GM23338 (cell line): Measurements from ENCODE around the gene LNX1. TPM values are rescaled to one million over a fixed set of nuclear protein-coding genes. Genes with fewer than 3 reads are reported as not detected.

ENCODE experiments used
- ATAC-seq: fragments of 200-7000 bp; cut with Tn5 transposase; 3 replicates; pipeline ENCODE4 v1.9.1; 2020
- DNase-seq: peaks from one replicate; pipeline ENCODE4 v3.0.0-alpha.2; 2015; ENCODE audit warnings: low spot score
- H2AFZ ChIP-seq: fragments of 200-600 bp; sonication (generic); 2 replicates; pipeline ENCODE4 v1.8.0; 2016; ENCODE audit warnings: antibody characterized with exemption, mild to moderate bottlenecking, moderate library complexity
- H3F3A ChIP-seq: fragments of 200-600 bp; sonication (generic); replicated peaks from 2 replicates; pipeline ENCODE4 v1.8.0; 2017; ENCODE audit warnings: antibody characterized with exemption, mixed run types, low read depth
- H3K27ac ChIP-seq: fragments of 200-600 bp; sonication (generic); 2 replicates; pipeline ENCODE4 v1.6.1; 2016; ENCODE audit warnings: low read depth
- H3K27me3 ChIP-seq: fragments of 200-600 bp; sonication (generic); 2 replicates; pipeline ENCODE4 v1.8.0; 2016; ENCODE audit warnings: mild to moderate bottlenecking, mixed run types, moderate library complexity; ENCODE audit not compliant: insufficient read depth
- H3K36me3 ChIP-seq: fragments of 200-600 bp; sonication (generic); 2 replicates; pipeline ENCODE4 v1.8.0; 2016; ENCODE audit warnings: mild to moderate bottlenecking; ENCODE audit not compliant: insufficient read depth
- H3K4me1 ChIP-seq: fragments of 200-600 bp; sonication (generic); 2 replicates; pipeline ENCODE4 v1.8.0; 2016; ENCODE audit warnings: mild to moderate bottlenecking, moderate library complexity; ENCODE audit not compliant: insufficient read depth
- H3K4me2 ChIP-seq: fragments of 200-600 bp; sonication (generic); 2 replicates; pipeline ENCODE4 v1.7.1; 2017; ENCODE audit warnings: mixed run types
- H3K4me3 ChIP-seq: fragments of 200-600 bp; sonication (generic); 2 replicates; pipeline ENCODE4 v1.6.1; 2016; ENCODE audit warnings: mixed run types
- H3K79me2 ChIP-seq: fragments of 200-600 bp; sonication (generic); replicated peaks from 2 replicates; pipeline ENCODE4 v1.8.0; 2017; ENCODE audit warnings: mild to moderate bottlenecking; ENCODE audit not compliant: insufficient read depth
- H3K9me2 ChIP-seq: fragments of 200-600 bp; sonication (generic); 2 replicates; pipeline ENCODE4 v1.8.0; 2017; ENCODE audit not compliant: insufficient read depth
- H4K20me1 ChIP-seq: fragments of 200-600 bp; sonication (generic); replicated peaks from 2 replicates; pipeline ENCODE4 v1.8.0; 2017; ENCODE audit warnings: mild to moderate bottlenecking; ENCODE audit not compliant: insufficient read depth
- H3K27ac Mint-ChIP-seq: 2 replicates; pipeline ENCODE4 v1.8.0; 2020; ENCODE audit warnings: inconsistent platforms, mild to moderate bottlenecking, moderate library complexity, mixed read lengths
- H3K27me3 Mint-ChIP-seq: 3 replicates; pipeline ENCODE4 v1.8.0; 2022; ENCODE audit warnings: low read depth, mild to moderate bottlenecking, moderate library complexity, mixed read lengths, inconsistent platforms; ENCODE audit not compliant: insufficient read depth, poor library complexity
- H3K36me3 Mint-ChIP-seq: 3 replicates; pipeline ENCODE4 v1.8.0; 2021; ENCODE audit warnings: low read depth, mild to moderate bottlenecking, inconsistent platforms, moderate library complexity, mixed read lengths
- H3K4me1 Mint-ChIP-seq: 3 replicates; pipeline ENCODE4 v1.8.0; 2020; ENCODE audit warnings: mild to moderate bottlenecking, inconsistent platforms, mixed read lengths
- H3K4me3 Mint-ChIP-seq: 3 replicates; pipeline ENCODE4 v1.8.0; 2021; ENCODE audit warnings: moderate library complexity, mild to moderate bottlenecking, inconsistent platforms, mixed read lengths
- H3K9me3 Mint-ChIP-seq: 3 replicates; pipeline ENCODE4 v1.8.0; 2020; ENCODE audit warnings: moderate library complexity, mild to moderate bottlenecking, inconsistent platforms, mixed read lengths
- CREB1 ChIP-seq: fragments of 250-450 bp; sonication (Bioruptor Pico); IDR thresholded peaks from 2 replicates; pipeline ENCODE4 v1.5.0; 2020; ENCODE audit warnings: low read depth, mild to moderate bottlenecking, moderate library complexity
- CTCF ChIP-seq, 2 experiments: fragments of 200-600 bp in 1 of 2; sonication (generic) in 1 of 2; conservative IDR thresholded peaks; 2 replicates each; pipeline versions ENCODE4 v1.5.1 to v1.6.1; 2016 to 2017; ENCODE audit warnings: antibody characterized with exemption in 2 of 2, low read depth in 2 of 2, mild to moderate bottlenecking in 2 of 2, moderate library complexity in 1 of 2
- ETS1 ChIP-seq: IDR thresholded peaks from 2 replicates; pipeline ENCODE4 v1.6.1; 2016; ENCODE audit warnings: antibody characterized with exemption
- EZH2 ChIP-seq: fragments of 200-600 bp; sonication (generic); IDR thresholded peaks from one replicate; pipeline ENCODE4 v1.8.0; 2017; ENCODE audit warnings: antibody characterized with exemption, mild to moderate bottlenecking, low read depth; ENCODE audit not compliant: unreplicated experiment
- EZH2phosphoT487 ChIP-seq: fragments of 200-600 bp; sonication (generic); IDR thresholded peaks from one replicate; pipeline ENCODE4 v1.8.1; 2018; ENCODE audit warnings: antibody characterized with exemption; ENCODE audit not compliant: unreplicated experiment
- JUNB ChIP-seq: IDR thresholded peaks from one replicate; pipeline ENCODE4 v1.6.1; 2016; ENCODE audit warnings: antibody characterized with exemption; ENCODE audit not compliant: unreplicated experiment
- NANOG ChIP-seq: IDR thresholded peaks from 2 replicates; pipeline ENCODE4 v1.6.1; 2016; ENCODE audit warnings: antibody characterized with exemption, borderline replicate concordance
- POLR2AphosphoS5 ChIP-seq: IDR thresholded peaks from 2 replicates; pipeline ENCODE4 v1.6.1; 2016; ENCODE audit warnings: antibody characterized with exemption, low read depth
- STAT1 ChIP-seq: IDR thresholded peaks from one replicate; pipeline ENCODE4 v1.6.1; 2016; ENCODE audit warnings: antibody characterized with exemption; ENCODE audit not compliant: unreplicated experiment
- ZNF114 ChIP-seq: fragments of 250-450 bp; sonication (Bioruptor Pico); IDR thresholded peaks from 2 replicates; pipeline ENCODE4 v1.5.0; 2020; ENCODE audit warnings: mild to moderate bottlenecking, moderate library complexity
- ZNF331 ChIP-seq: fragments of 250-450 bp; sonication (Bioruptor Pico); IDR thresholded peaks from 2 replicates; pipeline ENCODE4 v1.5.0; 2020; ENCODE audit warnings: low read depth, mild to moderate bottlenecking, moderate library complexity
- polyA plus RNA-seq: library from polyadenylated mRNA; unstranded; fragments of >200 nt; fragmentation: Nextera tagmentation; extraction: Ambion mirVana; gene quantifications from 2 replicates; pipeline ENCODE4 v1.2.1, GENCODE V29; 2016
- total RNA-seq: library from RNA; depleted of rRNA; stranded (reverse); fragments of >200 nt; shearing (Covaris generic); gene quantifications from 2 replicates; pipeline ENCODE4 v1.2.3, GENCODE V29; 2014
- TF ChIP-seq, protein P1 (sequence below): fragments of 250-450 bp; sonication (Bioruptor Pico); IDR thresholded peaks from 2 replicates; pipeline ENCODE4 v1.5.0; 2020; ENCODE audit warnings: mild to moderate bottlenecking, moderate library complexity
- TF ChIP-seq, protein P2 (sequence below): IDR thresholded peaks from one replicate; pipeline ENCODE4 v1.6.1; 2018; ENCODE audit warnings: antibody characterized with exemption; ENCODE audit not compliant: unreplicated experiment

LNX1 gene
- total and polyA plus RNA-seq, 2 experiments from 2014 or later = 5.4 to 6.4 TPM

GRCh38 chr4:53455766-53456165 lies 135.5 kb downstream of the LNX1 start:
- H3K36me3 Mint-ChIP-seq = peaks cover 54% of the 10 kb centered on the region
- Histone ChIP-seq H3K4me1 (no peaks in the 10 kb centered on the region; the same call in 1 of the 2 replicates), H3F3A (no peaks in the 10 kb centered on the region), H3K9me2 (no peaks in the 10 kb centered on the region), H3K27me3 (no peaks in the 10 kb centered on the region), H3K79me2 (peaks cover 4% of the 10 kb centered on the region; the same call in 1 of the 2 replicates), H3K4me2 (no peak overlapping the region), H2AFZ (no peak overlapping the region), H3K4me3 (no peak overlapping the region), H3K36me3 (peaks cover 5% of the 10 kb centered on the region; the same call in 1 of the 2 replicates), H3K27ac (no peak overlapping the region), H4K20me1 (no peaks in the 10 kb centered on the region)
- TF ChIP-seq JUNB (no peak), CREB1 (CRISPR knock-in tag) (no peak), ZNF331 (CRISPR knock-in tag) (no peak), EZH2phosphoT487 (no peak), NANOG (no peak), ZNF114 (CRISPR knock-in tag) (no peak), ETS1 (no peak), POLR2AphosphoS5 (no peak), EZH2 (no peak), CTCF (conservative IDR thresholded peaks at IDR 0.05; ENCODE audit: low read depth in 2 of 2) (no peak), STAT1 (no peak)
- TF ChIP-seq, protein P1, sequence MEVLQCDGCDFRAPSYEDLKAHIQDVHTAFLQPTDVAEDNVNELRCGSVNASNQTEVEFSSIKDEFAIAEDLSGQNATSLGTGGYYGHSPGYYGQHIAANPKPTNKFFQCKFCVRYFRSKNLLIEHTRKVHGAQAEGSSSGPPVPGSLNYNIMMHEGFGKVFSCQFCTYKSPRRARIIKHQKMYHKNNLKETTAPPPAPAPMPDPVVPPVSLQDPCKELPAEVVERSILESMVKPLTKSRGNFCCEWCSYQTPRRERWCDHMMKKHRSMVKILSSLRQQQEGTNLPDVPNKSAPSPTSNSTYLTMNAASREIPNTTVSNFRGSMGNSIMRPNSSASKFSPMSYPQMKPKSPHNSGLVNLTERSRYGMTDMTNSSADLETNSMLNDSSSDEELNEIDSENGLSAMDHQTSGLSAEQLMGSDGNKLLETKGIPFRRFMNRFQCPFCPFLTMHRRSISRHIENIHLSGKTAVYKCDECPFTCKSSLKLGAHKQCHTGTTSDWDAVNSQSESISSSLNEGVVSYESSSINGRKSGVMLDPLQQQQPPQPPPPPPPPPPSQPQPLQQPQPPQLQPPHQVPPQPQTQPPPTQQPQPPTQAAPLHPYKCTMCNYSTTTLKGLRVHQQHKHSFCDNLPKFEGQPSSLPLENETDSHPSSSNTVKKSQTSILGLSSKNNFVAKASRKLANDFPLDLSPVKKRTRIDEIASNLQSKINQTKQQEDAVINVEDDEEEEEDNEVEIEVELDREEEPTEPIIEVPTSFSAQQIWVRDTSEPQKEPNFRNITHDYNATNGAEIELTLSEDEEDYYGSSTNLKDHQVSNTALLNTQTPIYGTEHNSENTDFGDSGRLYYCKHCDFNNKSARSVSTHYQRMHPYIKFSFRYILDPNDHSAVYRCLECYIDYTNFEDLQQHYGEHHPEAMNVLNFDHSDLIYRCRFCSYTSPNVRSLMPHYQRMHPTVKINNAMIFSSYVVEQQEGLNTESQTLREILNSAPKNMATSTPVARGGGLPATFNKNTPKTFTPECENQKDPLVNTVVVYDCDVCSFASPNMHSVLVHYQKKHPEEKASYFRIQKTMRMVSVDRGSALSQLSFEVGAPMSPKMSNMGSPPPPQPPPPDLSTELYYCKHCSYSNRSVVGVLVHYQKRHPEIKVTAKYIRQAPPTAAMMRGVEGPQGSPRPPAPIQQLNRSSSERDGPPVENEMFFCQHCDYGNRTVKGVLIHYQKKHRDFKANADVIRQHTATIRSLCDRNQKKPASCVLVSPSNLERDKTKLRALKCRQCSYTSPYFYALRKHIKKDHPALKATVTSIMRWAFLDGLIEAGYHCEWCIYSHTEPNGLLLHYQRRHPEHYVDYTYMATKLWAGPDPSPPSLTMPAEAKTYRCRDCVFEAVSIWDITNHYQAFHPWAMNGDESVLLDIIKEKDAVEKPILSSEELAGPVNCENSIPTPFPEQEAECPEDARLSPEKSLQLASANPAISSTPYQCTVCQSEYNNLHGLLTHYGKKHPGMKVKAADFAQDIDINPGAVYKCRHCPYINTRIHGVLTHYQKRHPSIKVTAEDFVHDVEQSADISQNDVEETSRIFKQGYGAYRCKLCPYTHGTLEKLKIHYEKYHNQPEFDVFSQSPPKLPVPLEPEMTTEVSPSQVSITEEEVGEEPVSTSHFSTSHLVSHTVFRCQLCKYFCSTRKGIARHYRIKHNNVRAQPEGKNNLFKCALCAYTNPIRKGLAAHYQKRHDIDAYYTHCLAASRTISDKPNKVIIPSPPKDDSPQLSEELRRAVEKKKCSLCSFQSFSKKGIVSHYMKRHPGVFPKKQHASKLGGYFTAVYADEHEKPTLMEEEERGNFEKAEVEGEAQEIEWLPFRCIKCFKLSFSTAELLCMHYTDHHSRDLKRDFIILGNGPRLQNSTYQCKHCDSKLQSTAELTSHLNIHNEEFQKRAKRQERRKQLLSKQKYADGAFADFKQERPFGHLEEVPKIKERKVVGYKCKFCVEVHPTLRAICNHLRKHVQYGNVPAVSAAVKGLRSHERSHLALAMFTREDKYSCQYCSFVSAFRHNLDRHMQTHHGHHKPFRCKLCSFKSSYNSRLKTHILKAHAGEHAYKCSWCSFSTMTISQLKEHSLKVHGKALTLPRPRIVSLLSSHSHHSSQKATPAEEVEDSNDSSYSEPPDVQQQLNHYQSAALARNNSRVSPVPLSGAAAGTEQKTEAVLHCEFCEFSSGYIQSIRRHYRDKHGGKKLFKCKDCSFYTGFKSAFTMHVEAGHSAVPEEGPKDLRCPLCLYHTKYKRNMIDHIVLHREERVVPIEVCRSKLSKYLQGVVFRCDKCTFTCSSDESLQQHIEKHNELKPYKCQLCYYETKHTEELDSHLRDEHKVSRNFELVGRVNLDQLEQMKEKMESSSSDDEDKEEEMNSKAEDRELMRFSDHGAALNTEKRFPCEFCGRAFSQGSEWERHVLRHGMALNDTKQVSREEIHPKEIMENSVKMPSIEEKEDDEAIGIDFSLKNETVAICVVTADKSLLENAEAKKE (CRISPR knock-in tag) = no peak
- TF ChIP-seq, protein P2, sequence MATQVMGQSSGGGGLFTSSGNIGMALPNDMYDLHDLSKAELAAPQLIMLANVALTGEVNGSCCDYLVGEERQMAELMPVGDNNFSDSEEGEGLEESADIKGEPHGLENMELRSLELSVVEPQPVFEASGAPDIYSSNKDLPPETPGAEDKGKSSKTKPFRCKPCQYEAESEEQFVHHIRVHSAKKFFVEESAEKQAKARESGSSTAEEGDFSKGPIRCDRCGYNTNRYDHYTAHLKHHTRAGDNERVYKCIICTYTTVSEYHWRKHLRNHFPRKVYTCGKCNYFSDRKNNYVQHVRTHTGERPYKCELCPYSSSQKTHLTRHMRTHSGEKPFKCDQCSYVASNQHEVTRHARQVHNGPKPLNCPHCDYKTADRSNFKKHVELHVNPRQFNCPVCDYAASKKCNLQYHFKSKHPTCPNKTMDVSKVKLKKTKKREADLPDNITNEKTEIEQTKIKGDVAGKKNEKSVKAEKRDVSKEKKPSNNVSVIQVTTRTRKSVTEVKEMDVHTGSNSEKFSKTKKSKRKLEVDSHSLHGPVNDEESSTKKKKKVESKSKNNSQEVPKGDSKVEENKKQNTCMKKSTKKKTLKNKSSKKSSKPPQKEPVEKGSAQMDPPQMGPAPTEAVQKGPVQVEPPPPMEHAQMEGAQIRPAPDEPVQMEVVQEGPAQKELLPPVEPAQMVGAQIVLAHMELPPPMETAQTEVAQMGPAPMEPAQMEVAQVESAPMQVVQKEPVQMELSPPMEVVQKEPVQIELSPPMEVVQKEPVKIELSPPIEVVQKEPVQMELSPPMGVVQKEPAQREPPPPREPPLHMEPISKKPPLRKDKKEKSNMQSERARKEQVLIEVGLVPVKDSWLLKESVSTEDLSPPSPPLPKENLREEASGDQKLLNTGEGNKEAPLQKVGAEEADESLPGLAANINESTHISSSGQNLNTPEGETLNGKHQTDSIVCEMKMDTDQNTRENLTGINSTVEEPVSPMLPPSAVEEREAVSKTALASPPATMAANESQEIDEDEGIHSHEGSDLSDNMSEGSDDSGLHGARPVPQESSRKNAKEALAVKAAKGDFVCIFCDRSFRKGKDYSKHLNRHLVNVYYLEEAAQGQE = no peak
- no peak overlapping the region for H3K27ac Mint-ChIP-seq
- H3K4me3 Mint-ChIP-seq = no peak overlapping the region
- DNase-seq (no peak), ATAC-seq (no peak)
- peaks cover 1% of the 10 kb centered on the region; the same call in 2 of the 3 replicates for H3K4me1 Mint-ChIP-seq
- H3K9me3 Mint-ChIP-seq = no peaks in the 10 kb centered on the region
- H3K27me3 Mint-ChIP-seq = peaks cover 4% of the 10 kb centered on the region
